HG02852 (cell line): ENCODE measurements around the gene GPRIN3.

Source experiments
- ATAC-seq: cut with Tn5 transposase; IDR thresholded peaks from one replicate; pipeline ENCODE4 v1.9.1; 2021; ENCODE audit warnings: mild to moderate bottlenecking, moderate library complexity; ENCODE audit not compliant: unreplicated experiment

GPRIN3 gene

DNA sequence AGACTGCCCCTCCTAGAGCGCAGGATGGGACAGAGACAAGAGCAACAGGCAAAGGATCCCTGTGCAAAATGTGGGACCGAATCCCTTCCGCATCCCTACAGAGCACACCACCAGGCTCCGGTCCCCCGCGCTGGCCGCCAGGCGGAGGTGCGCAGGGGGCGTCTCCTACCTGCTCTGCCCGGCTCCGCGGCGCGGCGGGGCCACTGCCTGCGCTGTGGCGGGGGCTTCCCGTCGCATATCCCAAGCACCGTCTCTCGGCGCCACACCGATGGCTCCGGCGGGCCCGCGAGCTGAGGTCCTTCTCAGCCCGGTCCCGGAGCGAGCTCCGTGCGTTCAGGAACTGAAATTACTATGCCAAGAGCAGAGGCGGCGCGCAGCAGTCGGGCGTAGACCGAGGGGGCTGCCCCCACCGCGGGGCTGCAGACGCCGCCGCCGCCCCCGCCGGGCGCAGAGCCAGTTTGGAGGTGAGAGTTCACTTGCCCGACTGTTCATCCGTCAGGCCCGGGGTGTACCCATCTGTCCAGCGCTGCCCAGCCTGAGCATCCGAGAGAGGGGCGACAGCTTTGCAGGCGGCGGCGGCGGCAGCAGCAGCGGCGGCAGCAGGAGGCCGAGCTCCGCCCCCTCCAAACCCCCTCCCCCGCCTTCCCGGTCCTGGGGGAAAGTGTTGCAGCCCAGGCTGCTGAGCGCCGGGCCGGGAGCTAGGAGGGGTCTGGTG lies at the start of gene GPRIN3:
Gene GPRIN3, minus strand, starts transcription at position 355 of the 715 bp plus-strand sequence. CDS start 57,690 bp downstream, outside the sequence.
- peak; percentile 69 for ATAC-seq

DNA sequence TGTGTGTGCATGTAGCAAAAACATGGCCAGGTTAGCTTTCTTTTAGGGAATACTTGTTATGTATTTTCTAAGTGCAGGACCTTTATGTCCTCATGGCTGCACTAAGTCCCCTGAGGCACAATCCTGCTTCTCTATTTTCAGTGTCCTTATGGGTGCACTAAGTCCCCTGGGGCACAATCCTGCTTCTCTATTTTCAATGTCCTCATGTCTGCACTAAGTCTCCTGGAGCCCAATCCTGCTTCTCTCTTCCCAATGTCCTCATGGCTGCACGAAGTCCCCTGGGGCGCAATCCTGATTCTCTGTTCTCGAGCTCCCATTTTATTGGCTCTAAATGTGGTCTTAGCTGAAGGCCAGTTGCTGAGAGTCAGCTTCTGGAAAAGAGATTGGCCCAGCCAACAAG lies 49.7 kb upstream of the GPRIN3 start:
- no peak for ATAC-seq

DNA sequence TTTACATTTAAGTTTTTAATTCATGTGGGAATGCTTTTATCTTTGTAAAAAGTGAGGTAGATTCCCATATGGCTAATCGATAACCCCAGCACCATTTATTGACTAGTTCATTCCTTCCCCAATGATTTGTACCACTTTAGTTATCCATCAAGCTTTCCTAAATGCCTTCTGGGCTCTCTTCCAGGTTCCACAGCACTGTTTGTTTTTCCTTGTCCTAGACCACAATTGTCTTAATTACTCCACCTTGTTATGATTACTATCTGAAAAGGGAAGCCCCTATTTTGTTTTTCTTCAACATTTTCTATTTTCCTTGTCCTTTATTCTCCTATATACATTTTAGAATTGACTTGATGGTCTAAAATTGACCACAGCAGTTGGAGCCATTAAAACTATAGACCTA lies 48.5 kb upstream of the GPRIN3 start:
- no peak for ATAC-seq

DNA sequence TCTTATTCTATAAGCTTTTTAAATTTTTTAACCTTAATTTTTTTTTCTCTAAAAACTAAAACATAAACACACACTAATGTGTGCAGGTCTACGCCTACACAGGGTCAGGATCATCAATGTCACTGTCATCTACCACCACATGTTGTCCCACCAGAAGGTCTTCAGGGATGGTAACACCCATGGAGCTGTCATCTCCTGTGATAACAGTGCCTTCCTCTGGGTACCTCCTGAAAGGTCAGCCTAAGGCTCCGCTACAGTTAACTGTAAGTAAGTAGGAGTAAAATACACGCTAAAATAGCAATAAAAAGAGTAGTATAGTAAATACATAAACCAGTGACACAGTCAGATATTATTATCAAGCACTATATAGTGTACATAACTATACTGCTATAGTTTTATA lies 45.9 kb upstream of the GPRIN3 start:
- no peak for ATAC-seq

DNA sequence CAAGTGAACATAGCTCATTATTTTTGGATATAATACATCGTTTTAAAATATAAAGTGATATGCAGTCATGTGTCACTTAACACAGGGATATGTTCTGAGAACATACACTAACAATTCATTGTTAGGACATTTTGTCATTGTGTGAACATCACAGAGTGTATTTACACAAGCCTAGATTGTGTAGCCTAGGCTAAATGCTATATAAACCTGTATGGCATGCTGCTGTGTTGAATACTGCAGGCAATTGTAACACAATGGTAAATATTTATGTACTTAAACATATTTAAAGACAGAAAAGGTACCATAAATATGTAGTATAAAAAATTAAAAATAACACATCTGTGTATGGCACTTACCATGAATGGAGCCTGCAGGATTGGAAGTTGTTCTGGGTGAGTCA lies 44.9 kb upstream of the GPRIN3 start:
- no peak for ATAC-seq

DNA sequence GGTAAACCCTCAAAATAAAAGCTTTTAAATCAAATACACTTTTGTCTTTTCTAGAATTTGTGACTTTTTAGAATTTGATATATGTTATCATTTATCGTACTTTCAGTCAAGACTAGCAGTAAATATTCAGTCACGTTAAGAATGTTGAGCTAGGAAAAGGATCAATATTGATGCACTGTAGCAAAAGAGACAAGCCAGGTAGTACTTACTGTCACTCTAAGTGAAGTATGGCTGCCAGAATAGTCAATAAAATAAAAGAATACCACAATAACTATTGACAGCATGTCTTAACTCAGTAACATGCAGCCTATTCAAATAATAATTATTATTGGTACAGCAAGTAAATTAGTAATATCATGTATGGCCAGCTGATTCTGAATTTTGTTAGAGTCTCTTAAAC lies 43.6 kb upstream of the GPRIN3 start:
- ATAC-seq, result no peak

DNA sequence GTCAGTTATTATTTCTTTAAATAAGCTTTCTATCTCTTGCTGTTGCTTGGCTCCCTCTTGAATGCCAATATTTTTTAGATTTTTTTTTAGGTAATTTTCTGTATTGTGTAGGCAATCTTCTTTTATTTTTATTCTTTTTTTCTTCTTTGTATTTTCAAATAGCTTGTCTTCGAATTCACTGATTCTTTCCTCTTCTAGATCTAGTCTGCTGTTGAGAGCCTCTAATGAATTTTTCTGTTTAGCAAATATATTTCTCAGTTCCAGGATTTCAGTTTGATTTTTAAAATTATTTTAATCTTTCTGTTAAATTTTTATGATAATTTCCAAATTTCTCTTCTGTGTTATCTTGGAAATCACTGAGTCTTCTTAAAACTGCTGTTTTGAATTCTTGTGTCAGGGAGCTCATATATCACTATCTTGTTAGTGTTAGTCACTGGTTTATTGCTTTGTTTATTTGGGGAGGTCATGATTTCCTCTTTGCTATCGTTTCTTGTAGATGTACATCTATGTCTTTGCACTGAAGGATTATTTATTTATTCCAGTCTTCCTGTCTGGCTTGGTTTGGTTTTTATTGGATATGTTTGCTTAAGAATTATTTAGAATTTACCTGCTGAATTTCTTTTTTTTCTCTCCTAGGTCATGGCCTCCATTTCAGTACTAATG lies 39.9 kb upstream of the GPRIN3 start:
- ATAC-seq, result no peak

DNA sequence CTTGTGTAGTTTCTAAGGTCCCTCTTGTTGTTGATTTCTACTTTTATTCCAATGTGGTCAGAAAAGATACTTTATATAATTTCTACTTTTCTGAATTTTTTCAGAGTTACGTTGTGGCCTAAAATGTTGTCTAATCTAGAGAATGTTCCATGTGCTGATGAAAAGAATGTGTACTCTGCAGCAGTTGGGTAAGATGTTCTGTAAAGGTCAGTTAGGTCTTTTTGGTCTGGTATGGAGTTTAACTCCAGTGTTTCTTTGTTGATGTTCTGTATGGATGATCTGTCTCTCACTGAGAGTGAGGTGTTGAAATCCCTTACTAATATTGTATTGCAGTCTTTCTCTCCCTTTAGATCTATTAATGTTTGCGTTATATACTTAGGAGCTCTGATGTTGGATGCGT lies 37.0 kb upstream of the GPRIN3 start:
- ATAC-seq, result no peak

DNA sequence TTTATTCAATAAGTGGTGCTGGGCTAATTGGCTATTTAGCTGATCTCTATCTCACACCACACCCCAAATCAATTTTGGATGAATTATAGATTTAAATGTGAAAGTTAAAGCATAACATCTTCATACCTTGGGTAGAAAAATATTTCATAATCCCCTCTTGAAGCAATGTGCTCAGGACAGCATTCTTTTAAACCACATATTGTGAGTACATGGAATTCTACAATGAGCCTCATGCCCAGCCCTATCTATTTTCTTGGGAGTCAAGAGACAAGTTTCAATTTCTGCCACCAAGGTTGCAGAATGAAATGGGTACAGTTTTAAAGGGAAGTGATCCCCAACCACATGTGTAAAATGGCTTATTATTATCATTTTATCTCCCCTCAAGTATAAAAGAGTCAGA lies 30.6 kb upstream of the GPRIN3 start:
- ATAC-seq, result no peak

DNA sequence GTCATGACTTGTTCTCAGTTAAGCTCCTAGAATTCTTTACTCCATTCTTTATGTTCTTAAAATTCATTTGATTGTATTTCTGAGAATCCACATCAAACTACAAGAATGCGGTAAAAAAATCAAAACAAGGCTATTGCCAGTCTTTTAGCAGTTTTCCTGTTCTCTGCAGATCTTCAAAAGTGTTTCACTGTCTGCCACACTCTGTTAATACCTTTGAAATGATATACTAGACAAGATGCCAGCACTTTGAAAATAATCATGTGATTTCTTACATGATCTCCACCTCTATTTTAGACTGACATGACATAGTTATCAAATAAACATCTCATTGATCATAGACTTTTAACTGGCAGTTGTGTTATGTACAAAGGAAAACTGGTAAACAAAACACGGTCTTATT lies 30.1 kb upstream of the GPRIN3 start:
- no peak for ATAC-seq

DNA sequence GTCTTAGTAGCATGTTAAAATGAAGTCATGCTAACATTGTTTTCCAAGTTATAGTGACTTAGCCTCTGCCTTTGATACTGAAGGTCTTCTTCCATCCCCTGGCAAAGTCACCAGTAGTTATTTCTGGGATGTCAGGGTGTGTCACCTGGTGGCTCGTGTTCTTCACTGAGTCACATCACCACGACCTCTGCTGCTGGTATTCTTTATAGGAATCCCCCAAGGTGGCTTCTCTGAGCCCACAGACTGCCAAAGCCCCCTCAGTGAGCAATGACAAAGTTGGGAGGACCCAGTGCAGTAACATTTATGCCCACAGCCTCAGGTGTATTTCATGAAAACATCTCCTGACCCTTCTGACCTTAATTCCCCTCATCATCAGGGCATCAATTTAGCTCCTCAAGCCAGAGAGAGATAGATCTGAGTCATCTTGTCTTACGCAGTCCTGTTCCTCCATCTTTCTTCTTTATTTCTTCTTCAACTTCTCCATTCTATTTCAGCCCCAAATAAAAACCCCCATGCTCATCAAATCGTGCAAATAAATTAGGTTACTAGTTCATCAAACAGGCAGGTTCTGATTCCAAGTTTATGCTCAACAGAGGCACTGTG lies 29.3 kb upstream of the GPRIN3 start:
- no peak for ATAC-seq

DNA sequence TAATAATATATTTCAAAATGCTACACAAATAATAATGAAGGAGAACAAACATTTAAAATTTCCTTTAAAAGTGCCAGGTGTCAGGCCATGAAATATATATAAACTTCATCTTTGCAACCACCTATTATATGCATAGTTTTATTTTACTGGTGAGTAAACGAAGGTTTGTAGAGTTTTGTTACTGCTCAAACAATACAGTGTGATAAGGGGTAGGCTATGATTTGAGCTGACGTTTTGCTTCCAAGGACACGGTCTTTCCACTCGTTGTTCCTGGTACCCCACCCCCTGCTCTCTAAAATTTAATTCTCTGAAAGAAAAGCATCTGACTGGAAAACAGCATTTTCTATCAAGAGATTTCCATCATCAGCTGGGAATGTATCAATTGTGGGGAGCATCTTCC lies 27.2 kb upstream of the GPRIN3 start:
- no peak for ATAC-seq

DNA sequence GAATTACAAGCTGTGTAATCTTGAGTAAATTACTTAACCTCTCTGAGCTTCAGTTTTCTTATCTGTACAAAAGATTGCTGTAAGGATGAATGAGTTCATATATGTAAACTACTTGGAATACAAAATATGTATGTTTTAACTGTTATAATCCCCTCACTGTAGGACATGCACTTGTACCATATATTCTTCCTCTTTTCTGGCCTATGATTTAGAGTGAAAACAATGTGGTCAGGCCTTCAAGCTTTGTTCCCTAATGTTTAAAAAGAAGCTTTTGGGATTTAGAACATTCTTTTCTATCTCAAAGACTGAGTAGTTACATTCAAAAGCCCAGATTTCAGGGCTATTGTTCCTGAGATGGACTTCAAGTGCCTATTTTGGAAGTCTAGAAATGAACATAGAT lies 26.7 kb upstream of the GPRIN3 start:
- ATAC-seq, result no peak

DNA sequence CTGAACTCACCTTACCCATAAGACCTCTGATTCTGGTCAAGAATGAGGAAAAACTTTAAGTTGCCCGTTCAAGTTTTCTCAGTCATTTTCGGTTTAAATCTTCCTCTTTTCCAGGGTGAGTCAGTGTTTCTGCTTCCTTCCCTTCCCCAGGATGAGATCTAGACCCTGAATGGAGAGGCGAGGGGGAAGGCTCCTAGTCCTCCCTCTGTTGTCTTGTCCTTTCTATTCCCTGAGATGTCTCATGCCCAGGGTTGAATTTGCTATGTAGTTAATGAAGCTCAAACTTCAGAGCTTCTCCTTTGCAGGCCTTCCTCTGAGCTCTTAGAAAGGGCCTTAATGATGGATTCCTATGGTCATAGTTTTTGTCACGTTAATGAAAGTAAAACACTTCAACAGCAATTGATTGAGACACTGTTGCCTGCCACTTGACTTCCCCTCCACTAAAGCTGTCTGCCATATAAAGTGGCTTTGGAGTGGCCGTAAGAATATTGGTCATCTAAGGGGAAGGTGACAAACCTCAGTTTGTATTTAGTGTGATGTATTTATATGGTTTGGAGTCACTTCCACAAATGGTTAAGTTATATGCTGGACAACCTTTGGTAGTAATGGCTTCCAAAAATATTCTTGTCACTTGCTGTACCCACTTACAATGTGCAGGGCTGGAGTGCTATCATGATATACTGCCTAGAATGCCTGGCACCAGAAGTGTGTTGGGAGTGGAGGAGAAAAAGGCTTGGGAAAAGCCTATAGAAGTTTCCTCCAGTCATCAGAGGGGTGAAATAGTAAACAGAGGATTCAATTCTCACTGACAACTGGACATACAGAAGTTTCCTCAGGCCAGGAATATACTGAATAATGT lies 24.3 kb upstream of the GPRIN3 start:
- no peak for ATAC-seq

DNA sequence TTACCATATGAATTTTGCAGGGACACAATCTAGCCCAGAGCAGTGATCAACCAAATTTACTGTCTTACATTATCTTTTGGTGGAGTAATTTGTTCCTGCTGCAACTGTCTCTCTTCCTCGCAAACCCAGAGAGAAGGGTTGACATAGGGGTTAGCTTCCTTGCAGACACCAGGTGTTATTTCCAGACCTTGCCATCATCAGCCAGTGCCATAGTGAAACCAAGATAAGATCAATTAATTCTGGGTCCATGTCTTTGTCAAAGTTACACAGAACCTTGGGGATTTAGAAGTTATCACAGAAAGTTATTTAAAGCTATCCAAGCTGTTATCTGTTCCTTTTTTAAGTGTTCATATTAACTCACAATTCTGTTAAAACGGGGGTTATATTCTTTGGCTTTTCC lies 23.6 kb upstream of the GPRIN3 start:
- no peak for ATAC-seq

DNA sequence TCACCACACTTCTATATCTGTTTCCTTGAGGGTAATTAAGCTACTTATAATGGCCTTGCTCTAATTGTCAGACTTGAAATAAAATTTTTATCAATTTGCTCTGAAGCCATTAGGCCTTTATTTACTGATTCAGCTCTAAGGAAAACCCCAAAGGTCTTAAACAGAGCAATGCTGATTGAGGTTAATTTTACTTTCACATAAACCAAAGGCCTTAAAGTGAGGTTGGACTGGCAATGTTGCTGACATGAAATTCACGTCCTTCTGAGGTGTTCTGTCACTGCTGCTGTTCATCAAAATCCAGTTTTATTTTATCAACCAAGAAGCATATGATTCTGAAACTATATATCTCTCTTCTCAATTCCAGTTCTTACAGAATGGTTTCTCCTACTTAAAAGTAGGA lies 21.7 kb upstream of the GPRIN3 start:
- no peak for ATAC-seq

DNA sequence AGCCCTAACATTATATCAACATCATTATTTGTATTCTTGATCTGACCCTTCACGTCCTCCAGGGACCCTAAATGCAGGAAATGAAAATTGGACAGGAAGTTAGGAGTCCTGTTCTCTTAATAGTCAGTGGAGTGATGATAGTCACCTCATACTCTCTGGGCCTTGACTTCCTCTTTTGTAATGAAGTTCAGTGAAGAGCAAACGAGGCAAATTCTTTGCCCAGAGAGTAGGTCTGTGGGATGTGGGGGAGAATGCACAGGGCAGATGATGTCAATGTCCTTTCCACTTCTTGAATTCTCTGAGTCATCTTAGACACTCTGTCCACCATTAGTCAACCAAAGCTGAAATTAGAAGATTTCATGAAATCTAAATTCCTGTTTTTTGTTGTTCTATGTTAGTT lies 17.1 kb upstream of the GPRIN3 start:
- peak; percentile 87 for ATAC-seq

DNA sequence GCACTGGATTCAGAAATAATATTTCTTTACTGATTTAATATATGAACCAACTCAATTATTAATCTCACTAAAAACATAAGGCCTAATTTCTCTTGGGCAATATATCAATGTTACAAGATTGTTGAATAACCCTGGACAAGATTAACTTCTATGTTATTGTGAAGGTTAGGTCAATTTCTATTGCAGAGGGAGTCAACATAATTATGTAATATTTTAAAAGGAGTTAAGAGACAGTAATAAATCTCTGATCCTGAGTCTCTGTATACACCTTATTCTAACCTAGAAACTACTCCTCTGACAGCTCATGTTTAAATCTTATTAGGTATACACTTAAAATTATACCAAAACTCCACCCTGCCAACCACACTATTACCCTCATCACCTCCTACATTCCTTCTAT lies 15.1 kb upstream of the GPRIN3 start:
- ATAC-seq, result no peak

DNA sequence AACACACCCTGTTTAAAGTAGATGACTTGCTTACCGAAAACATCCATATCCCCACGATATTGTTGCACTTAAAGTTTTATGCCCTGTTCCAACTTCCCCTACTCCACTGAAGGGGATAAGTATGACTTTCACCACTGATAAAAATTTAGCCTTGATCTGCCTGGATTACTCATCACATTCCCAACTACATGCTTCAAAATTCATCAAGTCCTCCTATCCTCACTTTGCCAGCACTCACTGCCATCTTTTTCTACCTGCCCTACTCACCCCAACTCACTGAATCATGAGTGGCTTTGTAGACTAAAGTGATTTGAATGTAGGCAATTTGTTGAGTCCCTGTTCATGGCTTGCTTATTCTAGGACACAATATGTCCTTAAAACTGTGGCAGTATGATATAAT lies 12.2 kb upstream of the GPRIN3 start:
- ATAC-seq, result no peak

DNA sequence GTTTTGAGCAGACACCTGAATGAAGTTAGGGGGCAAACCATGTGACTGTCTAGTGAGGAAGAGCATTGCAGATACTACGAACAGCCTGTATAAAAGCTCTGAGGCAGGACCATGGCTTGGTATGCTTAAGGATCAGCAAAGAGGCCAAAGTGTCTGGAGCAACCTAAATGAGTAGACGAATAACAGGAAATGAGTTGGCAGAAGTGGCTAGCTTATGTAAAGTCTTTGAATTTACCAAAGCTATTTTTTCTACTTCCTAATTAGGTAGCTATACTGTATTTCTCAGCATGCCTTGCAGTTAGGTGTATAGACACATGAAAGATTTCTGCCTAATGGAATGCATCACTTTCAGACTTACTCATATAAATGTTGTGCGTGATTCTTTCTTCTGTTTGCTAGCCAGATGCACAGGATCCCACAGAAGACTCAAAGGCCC lies 9.3 kb upstream of the GPRIN3 start:
- no peak for ATAC-seq

DNA sequence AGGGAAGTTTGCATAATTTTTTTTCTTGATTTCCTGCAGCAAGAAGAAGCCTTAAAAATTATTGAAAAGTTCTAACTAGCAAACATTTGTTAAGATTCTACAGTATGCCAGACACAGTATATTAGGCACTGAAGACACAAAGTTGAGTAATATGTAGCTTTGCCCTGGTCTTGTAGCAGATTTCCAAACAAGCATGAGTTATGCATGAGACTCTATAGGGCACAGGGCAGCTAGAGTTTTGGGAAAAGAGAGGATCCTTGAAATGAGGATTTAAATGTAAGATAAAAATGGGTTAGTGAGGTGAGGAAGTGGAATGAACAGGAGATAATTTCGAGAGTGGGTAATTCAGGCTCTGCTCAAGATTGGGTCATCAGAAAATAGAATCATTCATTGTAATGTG lies 8.6 kb upstream of the GPRIN3 start:
- no peak for ATAC-seq
